Liver (tissue), 3 donors: Measurements from ENCODE around the gene ACTN3.

Source experiments
- EGR1 ChIP-seq, 2 donors: IDR thresholded peaks; 2 replicates each; pipeline ENCODE4 v1.6.1; 2016 to 2018; ENCODE audit warnings: antibody characterized with exemption in 2 of 2, low read depth in 2 of 2
- FOXA1 ChIP-seq: IDR thresholded peaks from 2 replicates; pipeline ENCODE4 v1.6.1; 2016; ENCODE audit warnings: antibody characterized with exemption
- GABPA ChIP-seq, 2 donors: IDR thresholded peaks in 1 of 2; conservative IDR thresholded peaks in 1 of 2; 2 replicates each; pipeline ENCODE4 v1.6.1; 2016; ENCODE audit warnings: antibody characterized with exemption in 2 of 2, mild to moderate bottlenecking in 1 of 2, moderate library complexity in 1 of 2
- JUND ChIP-seq, 2 donors: IDR thresholded peaks; 2 replicates each; pipeline ENCODE4 v1.6.1; 2016; ENCODE audit warnings: antibody characterized with exemption in 2 of 2
- MAX ChIP-seq: IDR thresholded peaks from 2 replicates; pipeline ENCODE4 v1.6.1; 2016; ENCODE audit warnings: antibody characterized with exemption
- RAD21 ChIP-seq, 2 donors: IDR thresholded peaks; 2 replicates each; pipeline ENCODE4 v1.6.1; 2016; ENCODE audit warnings: antibody characterized with exemption in 2 of 2, mild to moderate bottlenecking in 2 of 2
- RXRA ChIP-seq, 2 donors: IDR thresholded peaks; 2 replicates each; pipeline ENCODE4 v1.6.1; 2017 to 2018; ENCODE audit warnings: antibody characterized with exemption in 2 of 2, mild to moderate bottlenecking in 1 of 2
- TAF1 ChIP-seq: conservative IDR thresholded peaks from 2 replicates; pipeline ENCODE4 v1.6.1; 2016; ENCODE audit warnings: antibody characterized with exemption, mild to moderate bottlenecking
- ZBTB33 ChIP-seq: IDR thresholded peaks from 2 replicates; pipeline ENCODE4 v1.6.1; 2016; ENCODE audit warnings: antibody characterized with exemption
- TF ChIP-seq, protein P1 (sequence below): fragments of 150-350 bp; IDR thresholded peaks from 2 replicates; pipeline ENCODE4 v1.5.1; 2017; ENCODE audit warnings: improper control_type of control experiment, low read depth, low read length; ENCODE audit not compliant: missing input control
- TF ChIP-seq, protein P2 (sequence below): IDR thresholded peaks from 2 replicates; pipeline ENCODE4 v1.6.1; 2016; ENCODE audit warnings: antibody characterized with exemption
- donor health status: healthy.
- donor health status: healthy.

GRCh38 chr11:66570850-66571180 is 24.1 kb downstream of the ACTN3 start:
- TF ChIP-seq, protein P1, sequence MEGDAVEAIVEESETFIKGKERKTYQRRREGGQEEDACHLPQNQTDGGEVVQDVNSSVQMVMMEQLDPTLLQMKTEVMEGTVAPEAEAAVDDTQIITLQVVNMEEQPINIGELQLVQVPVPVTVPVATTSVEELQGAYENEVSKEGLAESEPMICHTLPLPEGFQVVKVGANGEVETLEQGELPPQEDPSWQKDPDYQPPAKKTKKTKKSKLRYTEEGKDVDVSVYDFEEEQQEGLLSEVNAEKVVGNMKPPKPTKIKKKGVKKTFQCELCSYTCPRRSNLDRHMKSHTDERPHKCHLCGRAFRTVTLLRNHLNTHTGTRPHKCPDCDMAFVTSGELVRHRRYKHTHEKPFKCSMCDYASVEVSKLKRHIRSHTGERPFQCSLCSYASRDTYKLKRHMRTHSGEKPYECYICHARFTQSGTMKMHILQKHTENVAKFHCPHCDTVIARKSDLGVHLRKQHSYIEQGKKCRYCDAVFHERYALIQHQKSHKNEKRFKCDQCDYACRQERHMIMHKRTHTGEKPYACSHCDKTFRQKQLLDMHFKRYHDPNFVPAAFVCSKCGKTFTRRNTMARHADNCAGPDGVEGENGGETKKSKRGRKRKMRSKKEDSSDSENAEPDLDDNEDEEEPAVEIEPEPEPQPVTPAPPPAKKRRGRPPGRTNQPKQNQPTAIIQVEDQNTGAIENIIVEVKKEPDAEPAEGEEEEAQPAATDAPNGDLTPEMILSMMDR = no peak
- no peak for TF ChIP-seq MAX
- no peak for TF ChIP-seq EGR1 (IDR thresholded peaks at IDR 0.05; ENCODE audit: low read depth in 2 of 2)
- no peak for TF ChIP-seq RAD21 (IDR thresholded peaks at IDR 0.05)
- no peak for TF ChIP-seq GABPA (IDR thresholded peaks at IDR 0.05 in 1 of 2, conservative IDR thresholded peaks at IDR 0.05 in 1 of 2)
- TF ChIP-seq TAF1 = no peak
- no peak for TF ChIP-seq JUND (IDR thresholded peaks at IDR 0.05)
- no peak for TF ChIP-seq ZBTB33
- TF ChIP-seq, protein P2, sequence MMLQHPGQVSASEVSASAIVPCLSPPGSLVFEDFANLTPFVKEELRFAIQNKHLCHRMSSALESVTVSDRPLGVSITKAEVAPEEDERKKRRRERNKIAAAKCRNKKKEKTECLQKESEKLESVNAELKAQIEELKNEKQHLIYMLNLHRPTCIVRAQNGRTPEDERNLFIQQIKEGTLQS = no peak
- no peak for TF ChIP-seq RXRA (IDR thresholded peaks at IDR 0.05)
- TF ChIP-seq FOXA1 = no peak
